ENCODE results near the gene RHOD. TPM values are rescaled to one million over a fixed set of nuclear protein-coding genes. Genes with fewer than 3 reads are reported as not detected.

The RHOD gene
- total RNA-seq, 4 donors from 2014 or later, result 27.8 to 85.2 (median 56.8) TPM

GRCh38 chr11:67041602-67042001 is 15.0 kb upstream of the RHOD start:
- H3K36me3 ChIP-seq, result no peaks in the 10 kb centered on the region
- TF ChIP-seq CTCF (IDR thresholded peaks at IDR 0.05) (no peak), POLR2A (IDR thresholded peaks at IDR 0.05) (no peak)

GRCh38 chr11:67043572-67044349 is 12.9 kb upstream of the RHOD start:
- Histone ChIP-seq H3K9me3 (no peaks in the 10 kb centered on the region), H3K27ac (no peak overlapping the region), H3K36me3 (no peaks in the 10 kb centered on the region), H3K27me3 (no peaks in the 10 kb centered on the region), H3K4me3 (replicated peaks in 1 of 3) (no peak overlapping the region), H3K4me1 (no peaks in the 10 kb centered on the region)
- no peak for TF ChIP-seq POLR2A (IDR thresholded peaks at IDR 0.05)
- no peak for TF ChIP-seq CTCF (IDR thresholded peaks at IDR 0.05)
- 75 to 79% methylated on average over 18 of the region's 18 CpGs for WGBS, 2 donors
- intact Hi-C loops (cut with DNase I), result no loop called here
- DNase-seq, result no peak

More at GRCh38 chr11:67041602-67042001, 15.0 kb upstream of the RHOD start:
- intact Hi-C loops (cut with DNase I), result no loop called here
- Histone ChIP-seq H3K4me3 (replicated peaks in 1 of 3) (no peak overlapping the region), H3K9me3 (no peaks in the 10 kb centered on the region), H3K27me3 (no peaks in the 10 kb centered on the region), H3K27ac (no peak overlapping the region), H3K4me1 (peaks cover 0 to 3% of the 10 kb centered on the region in 2 donors)
- DNase-seq, result no peak
- WGBS, 2 donors, result 74 to 76% methylated on average over 3 of the region's 3 CpGs

GRCh38 chr11:67044496-67044895 is 12.2 kb upstream of the RHOD start:
- Histone ChIP-seq H3K27me3 (no peaks in the 10 kb centered on the region), H3K27ac (no peak overlapping the region), H3K4me1 (no peaks in the 10 kb centered on the region), H3K9me3 (no peaks in the 10 kb centered on the region), H3K4me3 (replicated peaks in 1 of 3) (no peak overlapping the region), H3K36me3 (no peaks in the 10 kb centered on the region)
- WGBS, 2 donors, result 73 to 74% methylated on average over 7 to 13 of the region's 14 CpGs
- intact Hi-C loops (cut with DNase I), result no loop called here
- no peak for TF ChIP-seq POLR2A (IDR thresholded peaks at IDR 0.05)
- TF ChIP-seq CTCF (IDR thresholded peaks at IDR 0.05), result no peak
- no peak for DNase-seq

- Histone ChIP-seq H3K27ac (no peak overlapping the region), H3K36me3 (no peaks in the 10 kb centered on the region), H3K4me1 (no peaks in the 10 kb centered on the region), H3K4me3 (replicated peaks in 1 of 3) (no peak overlapping the region), H3K9me3 (no peaks in the 10 kb centered on the region), H3K27me3 (no peaks in the 10 kb centered on the region)
- 70 to 74% methylated on average over 13 to 14 of the region's 14 CpGs for WGBS, 2 donors
- intact Hi-C loops (cut with DNase I), result no loop called here
- TF ChIP-seq CTCF (IDR thresholded peaks at IDR 0.05), result no peak
- no peak for TF ChIP-seq POLR2A (IDR thresholded peaks at IDR 0.05)
- no peak for DNase-seq
These were observed 11.3 kb upstream of the RHOD start for GRCh38 chr11:67045314-67045713.

- no peaks in the 10 kb centered on the region for H3K36me3 ChIP-seq
- no peak overlapping the region for H3K27ac ChIP-seq
- no peaks in the 10 kb centered on the region for H3K9me3 ChIP-seq
- no peak for DNase-seq
- H3K4me1 ChIP-seq, result no peaks in the 10 kb centered on the region
- H3K4me3 ChIP-seq (replicated peaks in 1 of 3), result no peak overlapping the region
- intact Hi-C loops (cut with DNase I), result no loop called here
- no peaks in the 10 kb centered on the region for H3K27me3 ChIP-seq
- 78 to 94% methylated on average over 3 to 4 of the region's 22 CpGs for WGBS, 2 donors
- TF ChIP-seq POLR2A (IDR thresholded peaks at IDR 0.05), result no peak
- no peak for TF ChIP-seq CTCF (IDR thresholded peaks at IDR 0.05)
These were observed 8.0 kb upstream of the RHOD start for GRCh38 chr11:67048515-67049130.
